Globus pallidus (tissue), 1 donor: ENCODE data around the gene ABCF2.
A peak's percentile ranks its signal among the peaks of the same experiment; 100 is the strongest.

Source experiments
- DNase-seq: peaks from one replicate; pipeline ENCODE4 v3.0.0-alpha.2; 2015; ENCODE audit warnings: low spot score

The ABCF2 gene

DNA sequence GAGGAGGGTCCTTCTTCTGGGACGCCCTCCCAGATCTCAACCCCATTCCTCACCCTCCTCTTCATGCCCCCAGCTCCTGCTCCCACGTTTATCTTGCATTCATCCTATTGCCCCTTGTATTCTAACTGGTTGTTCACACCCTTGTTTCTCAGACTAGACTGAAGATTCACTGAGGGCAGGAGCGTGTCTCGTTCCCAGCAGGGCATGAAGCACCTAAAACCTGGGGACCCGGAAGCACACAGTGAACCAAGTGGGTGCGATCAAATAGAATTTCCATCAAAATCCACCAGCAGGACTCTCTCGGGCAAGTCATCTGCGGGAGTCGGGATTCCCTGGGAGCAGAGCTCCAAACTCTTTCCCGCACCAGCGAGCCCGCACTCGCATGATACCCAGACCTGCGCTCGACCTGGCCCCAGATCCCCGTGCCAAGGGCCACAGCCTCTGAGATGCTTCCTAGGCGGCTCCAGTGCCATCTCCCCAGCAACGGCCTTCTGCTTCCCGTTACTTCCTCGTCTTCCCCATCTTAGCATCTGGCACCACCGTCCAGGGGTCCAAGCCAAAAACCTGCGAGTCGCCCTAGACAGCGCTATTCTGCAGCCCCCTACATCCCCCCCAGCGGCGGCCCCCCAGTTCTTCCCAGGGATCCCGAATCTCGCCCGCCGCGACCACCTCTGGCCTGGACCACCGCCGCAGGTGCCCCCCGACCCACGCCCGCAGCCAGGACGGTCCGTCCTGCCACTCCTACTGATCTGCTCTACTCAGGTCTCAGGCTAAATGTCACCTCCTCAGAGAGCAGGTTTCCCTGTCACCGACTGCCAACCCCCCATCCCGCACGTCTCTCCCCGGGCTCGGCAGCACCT lies 53.4 kb downstream of the ABCF2 start:
- no peak for DNase-seq

DNA sequence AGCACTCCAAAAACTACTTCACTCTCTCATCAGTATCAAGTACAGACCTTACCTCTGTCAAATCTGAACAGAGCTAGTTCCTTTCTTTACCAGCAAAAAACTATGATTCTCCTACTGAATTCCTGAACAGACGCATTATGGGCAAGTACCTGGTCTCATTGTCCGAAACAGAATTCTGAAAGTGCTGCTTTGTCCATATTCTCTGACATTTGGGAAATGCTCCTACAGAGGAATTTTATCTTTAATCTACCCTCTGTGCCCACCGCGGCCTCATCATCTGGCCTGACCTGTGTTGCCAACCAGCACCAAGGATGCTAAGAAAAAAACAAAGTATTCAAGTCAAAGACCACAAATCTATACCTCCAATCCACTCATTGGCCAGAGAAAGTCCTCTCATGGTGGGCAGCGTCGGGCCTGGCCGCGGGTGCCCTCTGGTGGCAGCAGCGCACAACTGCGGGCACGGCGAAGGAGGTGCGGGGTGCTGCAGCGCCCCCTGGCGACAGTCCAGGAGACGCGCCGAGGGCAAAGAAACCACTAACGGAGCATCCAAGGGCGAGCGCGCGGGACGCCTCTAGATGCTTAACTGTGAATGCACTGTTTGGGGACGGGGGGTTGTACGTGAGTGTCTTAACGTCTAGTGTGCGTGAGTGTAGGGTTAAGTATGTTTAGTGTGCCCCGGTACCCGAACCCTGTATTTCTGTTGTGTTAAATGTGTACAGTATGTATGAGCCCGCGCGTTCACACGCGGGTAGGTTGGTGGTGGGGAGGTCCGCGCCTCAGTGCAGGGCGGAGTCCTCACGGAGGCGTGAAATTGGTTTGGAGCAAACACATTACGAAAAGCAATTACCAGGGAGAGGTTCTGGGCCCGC lies 54.5 kb downstream of the ABCF2 start:
- peak; percentile 72 for DNase-seq

DNA sequence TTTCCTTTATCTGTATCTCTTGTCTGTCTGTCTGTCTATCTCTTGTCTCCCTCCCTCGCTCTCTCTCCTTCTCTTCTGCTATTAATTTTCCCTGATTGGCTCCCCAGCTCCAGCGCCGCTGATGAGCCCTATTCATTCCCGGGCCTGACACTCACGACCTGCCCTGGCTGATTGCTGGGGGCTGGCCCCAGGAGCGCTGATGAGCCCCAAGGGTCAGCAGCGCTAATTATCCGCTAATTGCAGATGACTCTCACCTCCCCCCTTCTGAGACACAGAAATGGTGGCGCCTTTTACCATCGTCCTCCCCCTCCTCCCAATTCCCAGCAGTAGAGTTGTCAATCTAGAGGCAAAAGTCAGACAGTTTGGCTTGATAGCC lies 58.2 kb downstream of the ABCF2 start:
- no peak for DNase-seq

DNA sequence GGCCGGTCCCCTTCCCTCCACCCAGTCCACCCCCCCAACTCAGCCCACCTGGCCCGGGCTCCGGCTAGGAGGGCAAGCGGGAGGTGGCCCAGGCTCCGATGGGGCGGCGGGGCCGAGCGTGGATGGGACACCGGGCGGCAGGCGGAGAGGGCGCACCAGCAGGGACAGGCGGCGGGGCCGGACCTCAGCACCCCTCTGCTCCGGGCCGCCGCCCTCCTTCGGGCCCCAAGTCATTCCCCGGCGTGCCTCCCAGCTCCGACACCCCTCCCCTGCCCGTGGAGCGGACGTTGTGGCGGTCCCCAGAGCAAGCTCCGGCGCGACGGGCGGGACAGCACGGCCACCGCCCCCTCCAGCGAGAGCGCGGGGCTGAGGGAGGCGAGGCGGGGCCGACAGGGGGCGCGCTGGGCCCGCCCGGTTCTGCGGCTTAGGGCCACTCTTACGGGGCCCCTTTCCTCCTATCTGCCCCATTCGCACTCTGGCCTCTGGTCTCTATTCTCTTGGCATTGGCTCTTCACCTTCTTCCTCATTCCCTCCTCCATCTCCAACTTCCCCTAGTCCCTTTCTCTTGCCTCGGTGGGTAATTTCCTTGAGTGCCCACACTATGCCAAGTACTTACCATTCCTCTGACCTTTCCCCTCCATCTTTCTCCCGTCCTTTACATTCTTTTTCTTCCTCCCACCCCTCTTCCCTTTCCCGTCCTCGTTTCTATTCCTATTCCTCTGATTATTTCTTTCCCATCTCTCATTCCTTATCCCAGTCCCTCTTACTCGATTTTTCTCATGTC lies 58.8 kb downstream of the ABCF2 start:
- no peak for DNase-seq

DNA sequence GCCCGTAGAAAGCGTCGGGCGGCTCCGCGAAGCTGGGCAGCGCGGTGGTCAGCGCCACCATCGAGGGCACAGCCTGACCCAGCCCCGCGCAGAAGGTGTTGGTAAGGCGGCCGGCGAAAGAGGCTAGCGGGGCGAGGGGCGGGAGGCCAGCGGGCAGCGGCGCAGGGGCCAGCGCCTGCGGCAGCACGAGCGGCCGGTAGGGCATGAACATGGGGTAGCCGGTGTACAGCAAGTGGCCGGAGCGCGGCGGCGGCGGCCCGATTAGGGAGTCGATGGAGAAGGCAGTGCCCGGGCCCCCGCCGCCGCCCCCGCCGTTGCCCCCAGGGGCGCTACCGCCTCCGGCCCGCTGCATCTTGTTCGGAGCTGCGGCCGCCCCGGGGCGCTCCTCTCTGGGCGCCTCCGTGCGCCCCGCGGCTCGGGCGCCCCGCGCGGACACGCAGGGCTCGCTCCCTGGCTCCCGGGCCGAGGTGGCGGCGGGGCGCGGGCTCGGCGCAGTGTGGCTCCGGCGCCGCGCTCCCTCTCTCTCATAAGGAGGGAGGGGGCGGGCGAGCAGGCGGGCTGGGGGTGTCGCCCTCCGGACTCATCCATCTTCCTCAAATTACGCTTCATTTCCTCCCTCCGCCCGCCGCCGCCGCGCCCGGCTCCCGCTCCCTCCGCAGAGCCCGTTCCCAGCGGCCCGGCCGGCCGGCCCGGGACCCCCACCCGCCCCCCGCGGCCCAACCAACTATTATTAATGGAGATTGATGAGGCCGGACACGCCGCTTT lies 59.6 kb downstream of the ABCF2 start, which contains the start of gene GBX1:
GBX1 (minus strand) TSS at position 498 of the 765 bp plus-strand sequence; CDS start at position 352, 146 bp downstream.
- DNase-seq = no peak

DNA sequence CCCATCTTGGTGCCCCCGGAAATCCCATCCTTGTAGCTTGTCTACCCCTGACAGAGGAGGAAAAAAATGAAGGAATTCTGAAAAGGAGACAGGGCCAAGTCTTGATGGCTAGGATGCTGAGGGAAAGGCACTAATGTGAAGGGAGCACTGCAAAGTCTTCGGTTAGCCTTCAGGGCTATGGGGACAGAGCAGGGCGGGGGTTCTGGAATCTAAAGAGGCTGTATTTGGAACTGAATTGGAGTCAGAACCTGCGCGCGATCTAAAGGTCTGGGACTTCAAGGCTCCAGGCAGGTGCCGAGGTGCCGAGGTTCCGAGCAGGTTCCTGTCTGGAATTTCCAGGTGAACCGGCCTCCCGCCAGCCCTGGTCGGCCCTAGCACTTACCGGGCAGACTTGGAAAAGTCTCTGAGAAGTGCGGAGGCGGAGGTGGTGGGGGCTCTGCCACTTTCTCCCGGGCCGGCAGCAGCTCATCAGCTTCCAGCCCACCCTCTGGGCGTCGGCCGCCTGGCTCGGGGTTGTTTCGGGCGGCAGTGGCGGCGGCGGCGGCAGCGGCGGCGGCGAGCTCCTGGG lies 60.3 kb downstream of the ABCF2 start:
- no peak for DNase-seq
